ENCODE measurements around the gene ECE1. TPM values are rescaled to one million over a fixed set of nuclear protein-coding genes. Genes with fewer than 3 reads are reported as not detected.
"Not testable (repeated sequence)": the region's sequence is repeated elsewhere in the genome, so short reads cannot be mapped to it uniquely, and the experiment has no call there.

Gene ECE1
- total and polyA plus RNA-seq, 2 of the 13 experiments (the other 11 are each of a cell fraction or from before 2014, with no cell fraction given), result 13.5 to 21.2 TPM

DNA sequence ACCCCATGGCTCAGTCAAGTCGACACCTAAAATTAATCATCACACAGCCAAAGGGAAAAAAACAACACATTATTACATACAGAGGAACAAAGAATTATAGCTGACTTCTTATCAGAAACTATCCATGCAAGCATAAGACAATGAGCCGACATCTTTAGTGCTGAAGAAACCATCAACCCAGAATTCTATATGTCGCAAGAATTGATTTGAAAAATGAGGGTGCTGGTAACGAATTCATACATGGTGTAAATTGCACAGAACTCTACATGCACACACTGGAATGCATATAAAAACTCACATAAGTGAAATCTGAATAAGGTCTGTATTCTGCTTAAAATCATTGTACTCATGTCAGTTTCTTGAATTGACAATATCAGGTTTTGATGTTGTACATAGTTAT lies 88.6 kb downstream of the ECE1 start:
- POLR2A ChIA-PET, result no interaction called here
- in situ Hi-C loops (cut with HindIII; ENCODE audit: extremely low pct_ligation_motif_present, low pct_unique_long_range_greater_than_20kb), result no loop called here

DNA sequence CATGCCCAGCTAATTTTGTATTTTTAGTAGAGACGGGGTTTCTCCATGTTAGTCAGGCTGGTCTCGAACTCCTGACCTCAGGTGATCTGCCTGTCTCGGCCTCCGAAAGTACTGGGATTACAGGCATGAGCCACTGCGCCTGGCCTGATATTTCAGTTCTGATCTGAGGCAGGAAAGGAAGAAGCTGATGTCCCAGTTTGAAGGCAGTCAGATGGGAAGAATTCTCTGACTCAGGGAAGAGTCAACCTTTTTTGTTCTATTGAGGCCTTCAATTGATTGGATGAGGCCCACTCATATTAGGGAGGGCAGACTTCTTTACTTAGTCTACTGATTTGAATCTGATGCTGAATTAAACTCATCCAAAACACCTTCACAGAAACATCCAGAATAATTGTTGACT lies 89.0 kb downstream of the ECE1 start:
- H2AFZ ChIP-seq (ENCODE audit: low read length); H3K27me3 ChIP-seq (ENCODE audit: control insufficient read depth in 1 of 2, insufficient read depth in 2 of 2, low read length in 2 of 2); H3K36me3 ChIP-seq (replicated peaks in 1 of 2; ENCODE audit: control insufficient read depth in 1 of 2, insufficient read depth in 2 of 2, low read length in 2 of 2); BruUV-seq (replicated peaks); H3K9ac ChIP-seq (ENCODE audit: insufficient read depth, low read depth, low read length); intact Hi-C loops (cut with micrococcal nuclease; ENCODE audit: unreplicated experiment); H4K20me1 ChIP-seq (ENCODE audit: insufficient read depth, low read length); in situ Hi-C loops (cut with HindIII; ENCODE audit: extremely low pct_ligation_motif_present, low pct_unique_long_range_greater_than_20kb); H3K4me1 ChIP-seq (ENCODE audit: insufficient read depth, low read length); H3K27ac ChIP-seq (ENCODE audit: extremely low read length, insufficient read depth, low read length); H3K4me2 ChIP-seq (ENCODE audit: low read depth, low read length); DNase-seq (ENCODE audit: low spot score); ATAC-seq; H3K4me3 ChIP-seq (replicated peaks in 1 of 3; ENCODE audit: insufficient read depth in 1 of 3, low read depth in 2 of 3, low read length in 3 of 3); POLR2A ChIA-PET; CTCF ChIA-PET (ENCODE audit: low intra/inter-chr PET ratio, low total read pairs); H3K9me3 ChIP-seq (ENCODE audit: low read length); H3K79me2 ChIP-seq (ENCODE audit: insufficient read depth, low read length); FAIRE-seq: not testable (repeated sequence)
- 26% methylated on average over 5 of the region's 5 CpGs for WGBS (ENCODE audit: low lambda C conversion rate)

More for the DNA sequence above, 88.6 kb downstream of the ECE1 start:
- no peaks in the 10 kb centered on the region for H3K9me3 ChIP-seq (ENCODE audit: low read length)
- intact Hi-C loops (cut with micrococcal nuclease; ENCODE audit: unreplicated experiment), result no loop called here
- TF ChIP-seq, protein P1, sequence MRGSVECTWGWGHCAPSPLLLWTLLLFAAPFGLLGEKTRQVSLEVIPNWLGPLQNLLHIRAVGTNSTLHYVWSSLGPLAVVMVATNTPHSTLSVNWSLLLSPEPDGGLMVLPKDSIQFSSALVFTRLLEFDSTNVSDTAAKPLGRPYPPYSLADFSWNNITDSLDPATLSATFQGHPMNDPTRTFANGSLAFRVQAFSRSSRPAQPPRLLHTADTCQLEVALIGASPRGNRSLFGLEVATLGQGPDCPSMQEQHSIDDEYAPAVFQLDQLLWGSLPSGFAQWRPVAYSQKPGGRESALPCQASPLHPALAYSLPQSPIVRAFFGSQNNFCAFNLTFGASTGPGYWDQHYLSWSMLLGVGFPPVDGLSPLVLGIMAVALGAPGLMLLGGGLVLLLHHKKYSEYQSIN (CRISPR knock-in tag; IDR thresholded peaks at IDR 0.05; ENCODE audit: borderline replicate concordance), result no peak
- TF ChIP-seq STAT5B (CRISPR knock-in tag; IDR thresholded peaks at IDR 0.05) (no peak), CEBPB (IDR thresholded peaks at IDR 0.05; ENCODE audit: borderline replicate concordance, low read depth, low read length) (peak; percentile 63)
- H3K9ac ChIP-seq (ENCODE audit: insufficient read depth, low read depth, low read length), result no peak overlapping the region
- DNase-seq (ENCODE audit: low spot score), result no peak
- WGBS (ENCODE audit: low lambda C conversion rate), result 50% methylated on average over 4 of the region's 4 CpGs
- CTCF ChIA-PET (ENCODE audit: low intra/inter-chr PET ratio, low total read pairs), result no interaction called here
- no peak overlapping the region for H3K4me3 ChIP-seq (replicated peaks in 1 of 3; ENCODE audit: insufficient read depth in 1 of 3, low read depth in 2 of 3, low read length in 3 of 3)
- no peak for ATAC-seq
- no peak overlapping the region for H3K4me2 ChIP-seq (ENCODE audit: low read depth, low read length)
- no peaks in the 10 kb centered on the region for H3K36me3 ChIP-seq (replicated peaks in 1 of 2; ENCODE audit: control insufficient read depth in 1 of 2, insufficient read depth in 2 of 2, low read length in 2 of 2)
- BruUV-seq (replicated peaks), result no TSS peak
- no peak overlapping the region for H3K27ac ChIP-seq (ENCODE audit: extremely low read length, insufficient read depth, low read length)
- H3K79me2 ChIP-seq (ENCODE audit: insufficient read depth, low read length), result no peaks in the 10 kb centered on the region
- H2AFZ ChIP-seq (ENCODE audit: low read length), result no peak overlapping the region
- no peaks in the 10 kb centered on the region for H4K20me1 ChIP-seq (ENCODE audit: insufficient read depth, low read length)
- no peaks in the 10 kb centered on the region for H3K4me1 ChIP-seq (ENCODE audit: insufficient read depth, low read length)
- no peaks in the 10 kb centered on the region; a peak in 1 of 5 replicates for H3K27me3 ChIP-seq (ENCODE audit: control insufficient read depth in 1 of 2, insufficient read depth in 2 of 2, low read length in 2 of 2)
- FAIRE-seq, result no peak

Data from HepG2 (cell line).